Muscle of back (tissue), 11 donors: ENCODE measurements around the gene CCNF. TPM values are rescaled to one million over a fixed set of nuclear protein-coding genes. Genes with fewer than 3 reads are reported as not detected.
A peak's percentile ranks its signal among the peaks of the same experiment; 100 is the strongest.

Experiments
- DNase-seq, 3 donors: peaks; one replicate each; pipeline versions ENCODE4 v3.0.0 to v3.0.0-alpha.2; 2013
- polyA plus RNA-seq, 10 donors: library from polyadenylated mRNA; unstranded; fragments of 120-200 nt; gene quantifications; one replicate each; pipeline ENCODE4 v1.2.1, GENCODE V29; 2013; ENCODE audit not compliant: insufficient read length in 10 of 10

Gene CCNF
- polyA plus RNA-seq, 10 donors: 4.8 to 9.7 (median 6.4) TPM

GRCh38 chr16:2484898-2485508, 55.8 kb downstream of the CCNF start:
- no peak for DNase-seq

GRCh38 chr16:2485811-2486507, 56.7 kb downstream of the CCNF start:
- peak in 1 of 3 donors; percentile 17 for DNase-seq

- DNase-seq: peak in 1 of 3 donors; percentile 48
These were observed 57.6 kb downstream of the CCNF start for GRCh38 chr16:2486645-2487516.

- DNase-seq: no peak
These were observed 58.2 kb downstream of the CCNF start for GRCh38 chr16:2487517-2487842.

- DNase-seq: peak in 1 of 3 donors; percentile 30
These were observed 58.8 kb downstream of the CCNF start for GRCh38 chr16:2487903-2488531.

- no peak for DNase-seq
These were observed 60.3 kb downstream of the CCNF start for GRCh38 chr16:2489581-2489980.

GRCh38 chr16:2490190-2491105, 61.2 kb downstream of the CCNF start:
- no peak for DNase-seq

GRCh38 chr16:2492292-2492691, 63.0 kb downstream of the CCNF start:
- DNase-seq: no peak

GRCh38 chr16:2493605-2494004, 64.4 kb downstream of the CCNF start:
- no peak for DNase-seq

- no peak for DNase-seq
These were observed 65.4 kb downstream of the CCNF start for GRCh38 chr16:2494616-2495015.

- no peak for DNase-seq
These were observed 65.8 kb downstream of the CCNF start for GRCh38 chr16:2495041-2495440.

- DNase-seq: no peak
These were observed 67.2 kb downstream of the CCNF start for GRCh38 chr16:2496223-2497115.

- DNase-seq: peak in 1 of 3 donors; percentile 52
These were observed 67.9 kb downstream of the CCNF start for GRCh38 chr16:2497116-2497630.

- DNase-seq: no peak
These were observed 68.6 kb downstream of the CCNF start for GRCh38 chr16:2497695-2498484.

- DNase-seq: no peak
These were observed 69.4 kb downstream of the CCNF start for GRCh38 chr16:2498531-2499253.

GRCh38 chr16:2499454-2499853, 70.2 kb downstream of the CCNF start:
- DNase-seq: no peak

GRCh38 chr16:2499890-2500429, 70.7 kb downstream of the CCNF start:
- DNase-seq: no peak

GRCh38 chr16:2500430-2500917, 71.2 kb downstream of the CCNF start:
- DNase-seq: no peak
